Activated T-cell treated with anti-CD3 and anti-CD28 coated beads, Interleukin-2, amount 50 U/mL, for 48 hours (primary cell): Measurements from ENCODE around the gene HPSE2.
"Not testable (repeated sequence)": the region's sequence is repeated elsewhere in the genome, so short reads cannot be mapped to it uniquely, and the experiment has no call there.

ENCODE experiments used
- DNase-seq, 2 experiments: peaks; one replicate each; pipeline ENCODE4 v3.0.0-alpha.2; 2020

Gene HPSE2

DNA sequence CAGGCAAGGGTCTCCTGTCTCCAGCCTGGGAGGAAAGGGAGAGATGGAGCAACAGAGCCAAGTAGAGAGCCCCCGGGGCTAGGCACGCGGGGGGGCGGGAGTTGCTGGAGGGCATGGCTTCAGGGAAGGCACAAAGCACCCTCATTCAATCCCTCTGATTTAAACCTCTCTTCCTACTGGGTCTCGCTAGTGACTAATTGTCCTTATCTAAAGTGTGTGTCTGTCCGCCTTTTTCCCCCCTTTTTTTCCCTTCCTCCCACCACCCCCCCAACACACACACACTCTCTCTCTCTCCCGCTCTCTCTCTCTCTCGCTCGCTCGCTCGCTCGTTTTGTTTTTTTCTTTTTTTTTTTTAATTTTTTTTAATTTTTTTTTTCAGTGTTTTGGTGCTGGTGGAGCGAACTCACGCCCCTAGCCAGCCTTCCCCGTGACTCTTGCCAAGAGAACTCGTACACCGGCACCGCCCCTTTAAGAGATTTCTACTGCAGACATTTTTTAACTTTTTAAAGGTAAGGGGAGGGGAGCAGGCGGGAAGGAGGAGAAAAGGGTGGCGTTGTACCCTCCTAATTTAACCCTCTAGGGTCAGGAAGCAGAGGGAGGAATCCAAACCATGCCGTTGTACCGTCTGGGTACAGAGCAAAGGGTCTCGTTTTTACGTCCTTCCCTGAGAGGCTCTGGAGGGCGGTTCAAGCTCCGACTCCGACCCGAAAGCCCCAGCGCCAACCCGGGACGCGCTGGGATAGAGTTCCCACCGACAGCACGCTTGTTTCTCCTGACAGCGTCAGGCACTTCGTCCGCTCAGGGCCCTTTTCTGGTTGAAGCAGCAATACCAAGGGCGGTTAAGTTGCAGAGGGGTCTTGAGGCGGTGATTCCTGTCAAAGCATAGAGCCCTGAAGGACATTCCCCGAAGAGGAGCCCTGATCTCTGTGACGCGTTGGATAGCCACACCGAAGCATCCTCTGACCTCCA, at the start of gene HPSE2:
HPSE2 (minus strand) TSS at position 195 of the 969 bp plus-strand sequence.
- peak in 1 of 2 experiments; percentile 16 for DNase-seq

DNA sequence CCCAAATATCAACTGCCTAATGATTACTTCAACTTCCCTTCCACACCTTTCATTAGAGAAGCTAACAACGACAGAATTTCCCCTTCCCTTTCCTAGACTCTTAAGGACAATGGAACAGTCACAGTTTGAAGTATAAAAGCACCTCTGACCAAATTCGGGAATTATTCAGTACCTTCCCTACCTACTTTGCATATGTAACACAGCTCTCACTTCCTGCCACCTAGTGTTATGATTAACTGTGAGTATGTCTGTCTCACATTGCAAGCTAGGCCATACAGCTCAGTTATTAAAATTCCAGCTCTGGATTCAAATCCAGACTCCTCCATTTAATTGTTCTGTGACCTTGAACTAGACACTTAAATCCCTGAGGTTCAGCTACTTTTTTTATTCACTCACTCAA, 44.8 kb upstream of the HPSE2 start:
- no peak for DNase-seq

DNA sequence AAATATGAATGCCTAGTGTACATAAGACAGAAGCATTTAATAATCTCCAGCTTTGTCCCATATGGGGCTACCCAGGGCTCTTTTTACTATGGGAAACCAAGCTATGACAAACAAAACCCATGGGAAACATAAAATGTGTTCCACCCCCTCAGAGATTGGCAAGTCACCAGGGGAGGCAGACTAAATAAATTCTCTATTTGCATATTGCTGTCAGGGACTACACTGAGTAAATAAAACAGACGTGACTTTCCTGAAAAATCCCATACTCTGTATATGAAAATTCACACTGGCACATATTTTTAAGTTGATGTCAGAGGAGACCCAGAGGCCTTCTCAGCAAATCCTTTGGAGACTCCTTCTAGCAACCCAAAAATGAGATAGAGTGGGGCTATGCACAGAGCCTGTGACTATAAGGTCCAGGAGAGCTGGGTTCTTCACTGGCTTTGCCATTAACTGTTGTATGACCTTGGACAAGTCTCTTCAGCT, 44.0 kb upstream of the HPSE2 start:
- no peak for DNase-seq

DNA sequence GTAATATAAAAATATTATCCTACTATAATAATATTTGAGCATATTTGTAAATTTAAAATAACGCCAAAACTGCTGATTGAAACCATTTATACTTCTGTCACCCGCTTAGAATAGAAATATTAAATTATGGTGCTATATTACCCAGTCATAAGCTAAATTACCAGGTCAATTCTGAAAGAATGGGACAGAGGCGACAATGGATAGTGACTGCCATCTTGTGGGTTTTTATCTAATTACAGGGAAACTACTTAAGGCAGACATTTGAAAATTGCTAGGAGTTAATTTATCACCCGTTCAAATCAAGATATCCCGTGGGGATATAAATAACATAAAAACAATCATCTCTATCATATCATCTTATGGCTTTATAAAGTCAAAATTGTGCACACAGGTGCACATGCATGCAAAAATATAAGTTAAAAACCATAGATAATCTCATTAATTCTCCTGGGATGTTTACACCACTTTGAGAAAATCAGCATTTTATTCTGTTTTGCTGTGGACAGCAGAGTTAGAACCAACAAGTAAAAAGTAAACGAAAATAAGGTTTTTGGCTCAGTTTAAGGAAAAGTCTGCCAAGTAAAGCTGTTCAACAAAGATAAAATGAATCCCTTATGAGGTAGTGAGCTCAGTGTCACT, 41.3 kb upstream of the HPSE2 start:
- no peak for DNase-seq

DNA sequence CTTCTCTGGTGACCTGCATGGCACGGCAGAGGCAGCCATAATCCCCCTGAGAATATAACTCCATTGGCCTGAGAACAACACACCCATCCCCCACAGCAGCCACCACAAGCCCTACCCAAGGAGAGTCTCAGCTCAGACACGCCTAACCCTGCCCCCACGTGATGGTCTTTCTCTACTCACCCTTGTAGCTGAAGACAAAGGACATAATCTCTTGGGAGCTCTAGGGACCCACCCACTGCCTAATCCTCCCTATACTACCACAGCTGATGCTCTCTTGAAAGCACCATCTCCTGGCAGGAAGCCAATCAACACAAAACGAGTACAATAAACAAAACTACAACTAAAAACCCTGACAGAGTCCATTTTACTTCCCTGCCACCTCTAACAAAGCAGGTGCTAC, 30.7 kb upstream of the HPSE2 start:
- DNase-seq: no peak

DNA sequence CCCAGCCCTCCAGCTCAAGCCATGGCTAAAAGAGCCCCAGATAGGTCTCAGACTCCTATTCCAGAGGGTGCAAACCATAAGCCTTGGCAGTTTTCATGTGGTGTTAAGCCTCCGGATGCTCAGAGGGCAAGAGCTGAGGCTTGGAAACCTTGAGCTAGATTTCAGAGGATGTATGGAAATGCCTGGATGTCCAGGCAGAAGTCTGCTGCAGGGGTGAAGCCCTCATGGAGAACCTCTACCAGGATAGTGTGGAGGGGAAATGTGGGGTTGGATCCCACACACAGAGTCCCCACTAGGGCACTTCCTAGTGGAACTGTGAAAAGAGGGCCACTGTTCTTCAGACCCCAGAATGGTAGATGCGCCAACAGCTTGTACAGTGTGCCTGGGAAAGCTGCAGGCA, 13.2 kb upstream of the HPSE2 start:
- DNase-seq: no peak

DNA sequence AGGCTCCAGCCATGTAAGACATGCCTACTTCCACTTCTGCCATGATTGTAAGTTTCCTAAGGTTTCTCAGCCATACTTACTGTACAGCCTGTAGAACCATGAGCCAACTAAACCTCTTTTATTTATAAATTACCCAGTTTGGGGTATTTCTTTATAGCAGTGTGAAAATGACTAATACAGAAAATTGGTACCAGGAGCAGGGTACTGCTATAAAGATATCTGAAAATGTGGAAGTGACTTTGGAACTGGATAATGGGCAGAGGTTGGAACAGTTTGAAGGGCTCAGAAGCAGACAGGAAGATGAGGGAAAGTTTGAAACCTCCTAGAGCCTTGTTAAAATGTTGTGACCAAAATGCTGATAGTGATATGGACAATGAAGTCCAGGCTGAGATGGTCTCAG, 12.2 kb upstream of the HPSE2 start:
- not testable (repeated sequence) for DNase-seq

DNA sequence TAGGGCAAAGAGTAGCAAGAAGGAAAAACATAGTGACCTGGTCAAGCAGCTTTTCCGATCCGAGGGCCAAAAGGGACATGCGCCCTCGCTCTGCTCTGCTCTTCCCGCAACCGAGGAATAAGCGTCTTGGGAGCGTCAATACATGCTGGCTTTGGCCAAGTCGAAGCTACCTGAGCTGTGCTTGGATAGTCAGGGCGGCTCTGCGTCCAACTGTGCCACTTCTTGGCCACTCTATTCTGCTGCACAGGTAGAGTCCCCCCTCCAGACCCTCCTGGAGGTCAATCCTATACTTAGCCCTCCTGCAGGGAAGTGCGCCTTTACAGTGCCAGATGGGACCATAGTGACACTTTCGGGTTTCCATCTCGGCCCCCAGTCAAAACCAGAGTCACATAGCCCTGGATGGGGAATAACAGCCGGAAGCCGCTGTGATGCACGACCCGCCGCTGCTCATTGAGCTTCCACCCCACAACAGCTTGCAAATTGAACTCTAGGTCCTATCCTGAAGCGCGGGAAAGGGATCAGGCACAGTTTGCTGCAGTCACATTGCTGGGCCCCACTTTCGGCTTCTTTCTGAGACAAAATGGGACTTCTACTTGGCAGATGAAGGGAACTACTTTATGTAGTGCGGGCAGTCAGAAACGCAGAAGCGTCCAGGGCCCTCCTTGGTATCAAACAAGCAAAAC, 1.1 kb upstream of the HPSE2 start:
- DNase-seq: no peak

DNA sequence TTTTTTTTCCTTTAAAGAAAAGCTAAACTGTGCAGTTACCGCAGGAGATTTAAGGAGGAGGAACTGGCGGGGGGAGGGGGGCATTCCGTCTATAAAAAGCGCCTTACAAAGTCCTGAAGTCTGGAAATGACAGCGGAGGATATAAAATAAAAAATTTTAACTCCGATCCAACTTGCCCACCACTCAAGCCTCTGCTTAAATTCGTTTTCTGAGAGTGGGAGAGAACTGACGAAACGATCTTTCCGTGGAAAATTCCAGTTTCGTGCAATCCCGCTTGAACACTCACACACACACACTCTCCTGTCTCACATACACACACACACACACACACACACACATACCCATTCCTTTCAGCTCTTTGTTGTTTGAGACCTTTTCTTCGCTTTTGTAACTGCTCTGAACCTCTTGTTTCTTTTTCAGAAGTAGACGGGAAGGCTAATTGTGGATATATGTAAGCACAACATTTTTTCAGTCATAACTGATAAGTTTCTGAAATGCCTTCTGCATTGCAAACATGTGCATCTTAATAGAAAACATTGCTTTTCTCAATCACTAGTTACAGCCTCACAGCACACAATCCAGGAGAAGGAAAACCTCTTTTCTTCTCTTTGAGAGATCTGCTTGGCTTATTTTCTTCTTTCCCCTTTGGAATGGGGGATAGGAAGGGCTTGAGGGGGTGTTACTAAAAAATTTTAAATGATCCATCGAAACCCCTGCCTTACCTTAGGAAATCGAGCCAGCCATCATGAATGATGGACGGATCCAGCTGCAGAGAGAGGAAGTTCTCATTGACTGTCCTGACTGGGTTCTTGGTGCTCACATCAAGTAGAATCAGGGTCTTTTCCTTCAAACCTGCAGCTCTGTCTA, 628 bp downstream of the HPSE2 start:
- no peak for DNase-seq

DNA sequence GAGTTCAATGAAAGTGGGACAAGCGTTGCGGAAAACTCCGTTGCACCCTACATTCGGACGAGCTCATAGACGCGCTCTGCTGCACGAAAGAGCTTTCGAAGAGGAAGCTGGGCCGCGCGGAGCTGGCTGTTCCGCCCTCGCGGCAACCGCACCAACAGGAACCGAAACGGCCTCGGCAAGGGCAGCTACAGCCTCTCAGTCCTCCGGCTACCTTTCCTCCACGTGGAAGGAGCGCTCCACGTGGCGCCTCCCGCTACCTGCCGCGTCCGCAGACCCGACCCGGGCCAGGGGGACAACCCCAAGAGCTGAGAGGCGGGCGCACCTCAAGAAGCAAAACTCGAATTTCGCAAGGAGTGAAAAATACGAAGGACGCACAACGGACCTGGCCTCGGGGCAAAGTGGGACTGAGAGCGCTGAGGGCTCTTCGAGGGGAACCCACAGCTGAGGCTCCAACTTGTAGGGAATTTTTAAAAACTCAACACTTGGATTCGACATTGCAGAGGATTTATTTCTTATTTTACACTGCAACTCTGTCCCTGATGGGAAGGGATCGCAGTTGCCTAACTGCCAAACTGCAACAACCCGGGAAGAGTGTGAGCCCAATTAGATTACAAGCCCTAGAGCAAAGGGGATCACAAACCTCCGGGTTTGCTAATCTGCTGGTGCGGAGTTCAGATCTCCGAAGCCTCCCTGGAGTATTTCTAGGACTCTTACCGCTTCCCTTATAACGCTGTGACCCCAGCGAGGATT, 1.4 kb downstream of the HPSE2 start:
- peak; percentile 57 to 66 for DNase-seq

DNA sequence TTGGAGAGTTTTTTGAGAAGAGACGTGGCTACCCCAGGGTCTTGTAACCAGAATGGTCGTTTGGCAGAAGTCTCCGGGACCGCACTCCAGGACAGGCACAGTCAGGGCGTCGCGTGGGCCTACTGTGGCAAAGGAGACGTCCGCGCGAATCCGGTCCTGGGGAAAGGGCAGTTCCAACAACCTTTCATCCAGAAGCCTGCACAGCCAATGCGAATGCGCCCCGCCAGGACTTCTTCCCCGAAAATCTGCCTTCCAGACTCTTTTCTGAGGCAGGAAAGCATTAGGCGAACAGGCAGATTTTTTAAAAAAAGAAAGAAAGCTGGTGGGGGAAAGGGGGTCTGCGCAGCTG, 2.0 kb downstream of the HPSE2 start:
- DNase-seq: no peak

DNA sequence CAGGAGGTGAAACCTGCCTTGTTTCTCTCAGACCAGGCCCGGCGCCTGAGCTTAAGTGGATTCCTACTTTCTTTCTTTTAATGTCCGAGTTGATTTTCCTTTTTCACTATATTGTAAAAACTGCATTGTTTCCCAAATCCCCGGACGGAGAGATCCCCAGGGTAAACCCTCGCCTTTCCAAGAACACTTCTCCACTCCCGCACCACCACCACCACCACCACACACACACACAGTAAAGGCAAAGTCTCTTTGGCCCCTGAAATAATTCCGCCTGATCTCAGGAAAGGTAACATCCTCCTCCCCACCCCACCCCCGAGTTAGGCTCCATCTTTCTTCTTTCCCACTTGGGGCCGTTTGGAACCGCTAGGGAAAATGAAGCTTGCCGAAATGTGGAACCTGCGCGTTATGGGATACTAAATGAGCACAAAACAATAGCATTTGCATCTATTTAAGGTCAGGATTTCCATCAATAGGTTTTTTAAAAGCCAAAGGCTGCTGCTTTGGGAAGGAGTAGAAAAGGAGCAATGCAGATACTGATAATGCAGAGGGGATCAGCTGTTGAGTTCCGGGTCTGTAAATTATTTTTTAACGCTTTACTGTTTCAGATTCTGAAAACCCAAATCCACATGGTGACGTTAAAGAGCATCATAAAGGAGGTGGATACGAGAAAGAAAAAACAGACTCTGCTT, 2.5 kb downstream of the HPSE2 start:
- no peak for DNase-seq

DNA sequence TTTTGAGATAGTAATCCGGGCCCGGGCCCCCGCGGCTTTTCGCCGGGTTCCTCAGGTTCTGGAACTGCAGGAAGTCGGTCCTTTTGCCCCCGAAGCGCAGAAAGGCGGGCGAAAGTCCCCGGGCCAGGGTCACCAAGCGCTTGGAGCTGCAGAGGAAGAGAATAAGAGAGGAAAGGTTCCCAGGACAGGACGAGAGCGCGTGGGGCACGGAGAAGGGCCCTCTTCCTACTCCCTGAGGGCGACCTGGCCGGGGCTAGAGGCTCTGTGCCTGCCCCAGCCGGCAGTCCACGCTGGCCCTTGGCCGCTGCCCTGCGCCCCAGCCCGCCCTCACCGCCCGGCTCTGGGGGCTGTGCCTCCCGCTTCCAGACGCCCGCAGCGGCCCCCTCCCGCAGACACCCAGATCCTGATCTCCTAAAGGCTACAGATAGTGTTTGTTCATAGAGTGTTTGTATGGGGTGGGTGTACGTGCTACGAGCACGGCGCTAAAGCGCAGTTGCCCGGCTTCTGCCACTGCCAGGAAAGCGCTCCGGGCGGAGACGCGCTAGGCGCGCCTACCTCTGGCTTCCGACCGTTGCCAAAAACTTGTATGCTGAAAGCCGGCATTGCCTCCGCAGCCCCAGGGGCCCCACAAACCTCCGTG, 3.2 kb downstream of the HPSE2 start:
- peak in 1 of 2 experiments; percentile 30 for DNase-seq

DNA sequence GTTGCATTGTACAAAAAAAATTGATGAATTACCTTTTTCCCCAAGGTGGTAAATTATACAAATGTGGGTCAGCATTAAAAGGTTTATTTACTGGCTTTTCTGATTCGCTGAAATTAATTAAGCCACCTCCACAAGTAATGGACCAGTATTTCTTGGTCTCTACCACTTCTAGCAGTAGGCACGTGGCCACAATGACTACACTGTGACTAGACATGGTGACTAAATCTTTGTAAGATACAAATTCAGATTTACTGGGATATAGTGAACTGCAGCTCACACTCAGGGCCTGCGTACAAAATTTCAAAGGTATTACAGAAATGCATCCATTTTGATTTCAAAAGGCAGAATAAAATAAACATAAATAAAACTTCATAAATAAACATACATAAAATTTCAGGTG, 10.9 kb downstream of the HPSE2 start:
- DNase-seq: no peak

DNA sequence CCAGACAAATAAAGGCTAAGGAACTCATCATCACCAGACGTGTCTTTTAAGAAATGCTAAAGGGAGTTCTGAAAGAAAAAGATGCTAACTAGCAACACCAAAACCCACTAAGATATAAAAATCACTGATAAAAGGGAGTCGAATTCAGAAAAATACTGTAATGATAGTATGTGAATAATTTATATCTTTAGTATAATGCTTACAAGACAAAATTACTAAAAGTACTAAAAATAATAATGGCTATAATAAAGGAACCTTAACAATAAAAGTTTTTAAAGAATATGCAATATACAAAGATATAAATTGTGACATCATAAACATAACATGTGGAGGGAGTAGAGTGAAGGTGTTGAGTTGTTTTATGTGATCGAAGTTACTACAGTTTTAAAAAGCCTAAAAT, 28.3 kb downstream of the HPSE2 start:
- DNase-seq: no peak

DNA sequence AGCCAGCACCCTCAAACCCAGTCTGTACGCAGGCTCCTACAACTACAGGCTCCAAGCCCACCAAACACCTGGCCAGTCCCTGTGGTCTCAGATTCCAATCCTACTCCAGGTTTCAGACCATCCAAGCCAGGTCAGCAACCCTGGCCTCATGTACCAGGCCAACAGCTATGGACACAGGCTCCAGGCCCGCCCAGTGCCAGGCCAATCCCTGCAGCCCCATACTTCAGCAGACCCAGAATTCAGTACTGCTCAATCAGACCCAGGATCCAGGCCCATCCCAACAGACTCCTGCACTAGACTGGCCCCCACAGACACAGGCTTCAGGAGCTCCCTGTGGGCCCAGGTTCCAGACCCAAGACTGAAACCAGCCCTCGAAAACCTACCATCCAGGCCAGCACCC, 32.3 kb downstream of the HPSE2 start:
- no peak for DNase-seq

DNA sequence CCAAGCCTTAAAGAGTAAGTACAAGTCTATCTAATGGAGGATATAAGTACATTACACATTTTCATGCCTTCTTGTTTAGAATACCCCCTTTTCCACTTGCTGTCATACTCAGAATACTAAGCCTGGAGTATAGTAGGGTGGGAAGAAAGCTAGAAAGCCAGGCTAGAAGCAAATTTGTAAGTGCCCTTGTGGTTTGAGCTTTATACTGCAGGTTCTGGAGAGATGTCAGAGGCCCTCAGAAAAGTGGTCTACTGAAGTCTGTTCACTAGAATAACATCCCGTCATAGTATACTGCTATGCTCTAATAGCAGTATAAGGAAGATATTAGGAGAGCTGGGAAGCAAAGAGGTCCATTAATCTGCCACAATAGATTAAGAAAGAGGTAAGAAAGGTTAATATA, 62.7 kb downstream of the HPSE2 start:
- DNase-seq: no peak

DNA sequence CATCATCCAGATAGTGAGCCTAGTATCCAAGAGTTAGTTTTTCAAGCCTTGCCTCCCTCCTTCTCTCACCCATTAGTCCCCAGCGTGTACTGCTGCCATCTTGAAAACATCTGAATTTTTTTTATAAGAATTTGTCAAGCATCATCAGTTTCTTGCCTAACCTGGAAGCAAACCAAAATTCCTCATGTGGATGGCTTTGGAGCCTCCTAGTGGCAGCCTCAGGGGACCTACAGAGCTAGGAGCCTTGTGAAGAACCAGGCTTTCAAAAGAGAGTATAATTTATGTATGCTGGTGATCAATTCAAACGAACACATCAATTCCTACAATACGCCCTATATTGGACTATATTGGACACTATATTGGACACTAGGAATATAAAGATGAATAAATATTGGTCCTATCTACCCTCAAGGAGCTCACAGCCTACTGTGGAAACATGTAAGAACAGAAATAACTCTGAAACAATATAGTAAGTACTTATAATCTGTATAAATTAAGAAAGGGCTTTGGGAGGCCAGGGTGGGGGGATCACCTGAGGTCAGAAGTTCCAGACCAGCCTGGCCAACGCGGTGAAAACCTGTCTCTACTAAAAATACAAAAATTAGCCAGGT, 63.4 kb downstream of the HPSE2 start:
- no peak for DNase-seq

DNA sequence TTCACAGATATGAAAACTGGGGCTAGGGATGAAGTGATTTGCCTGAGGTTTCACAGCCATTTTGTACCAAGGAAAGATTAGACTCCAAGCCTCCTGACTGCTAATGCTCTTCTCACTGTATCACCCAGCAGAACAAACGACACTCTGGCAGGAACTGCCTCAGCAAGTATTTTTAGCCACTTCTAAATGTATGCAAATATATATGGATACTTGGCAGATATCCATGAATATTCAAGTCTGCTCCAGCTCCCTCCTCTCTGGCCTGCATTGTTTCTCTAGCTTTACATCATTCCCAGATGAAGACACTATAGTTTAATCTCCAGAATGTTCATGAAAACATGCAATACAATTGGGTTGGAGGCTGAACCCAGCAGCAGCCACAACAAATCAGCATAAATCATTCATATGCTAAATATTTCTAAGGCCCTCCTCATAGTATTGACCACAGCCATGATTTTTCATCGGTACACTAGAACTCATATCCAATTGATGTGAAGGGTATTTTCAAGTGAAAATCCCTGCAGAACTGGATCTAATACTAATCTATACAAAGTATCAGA, 65.5 kb downstream of the HPSE2 start:
- no peak for DNase-seq

DNA sequence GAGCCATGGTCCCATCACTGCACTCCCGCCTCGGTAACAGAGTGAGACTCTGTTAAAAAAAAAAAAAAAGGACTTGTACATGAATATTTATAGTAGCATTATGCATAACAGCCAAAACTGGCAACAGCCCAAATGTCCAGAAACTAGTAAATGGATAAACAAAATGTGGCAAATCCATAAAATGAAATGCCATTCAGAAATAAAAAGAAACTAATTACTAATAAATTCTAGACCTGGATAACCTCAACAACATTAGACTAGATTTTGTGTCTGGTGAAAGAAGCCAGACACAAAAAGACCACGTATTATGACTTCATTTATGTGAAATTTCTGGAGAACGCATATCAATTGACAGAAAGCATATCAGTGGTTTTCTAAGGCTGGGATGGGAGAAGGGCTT, 74.5 kb downstream of the HPSE2 start:
- DNase-seq: no peak
